NCI-H1048 (cell line): ENCODE results near the gene C19orf73.

Experiments used
- DNase-seq: peaks from one replicate; lab custom pipeline; 2025; lab: John Stamatoyannopoulos, UW

The C19orf73 gene, protein sequence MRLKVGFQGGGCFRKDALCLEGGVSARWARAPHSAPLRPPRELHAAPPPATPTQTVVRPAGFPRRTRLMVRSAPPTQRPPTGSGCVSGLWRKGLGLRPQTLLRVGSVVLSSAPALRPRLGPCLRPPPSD

DNA sequence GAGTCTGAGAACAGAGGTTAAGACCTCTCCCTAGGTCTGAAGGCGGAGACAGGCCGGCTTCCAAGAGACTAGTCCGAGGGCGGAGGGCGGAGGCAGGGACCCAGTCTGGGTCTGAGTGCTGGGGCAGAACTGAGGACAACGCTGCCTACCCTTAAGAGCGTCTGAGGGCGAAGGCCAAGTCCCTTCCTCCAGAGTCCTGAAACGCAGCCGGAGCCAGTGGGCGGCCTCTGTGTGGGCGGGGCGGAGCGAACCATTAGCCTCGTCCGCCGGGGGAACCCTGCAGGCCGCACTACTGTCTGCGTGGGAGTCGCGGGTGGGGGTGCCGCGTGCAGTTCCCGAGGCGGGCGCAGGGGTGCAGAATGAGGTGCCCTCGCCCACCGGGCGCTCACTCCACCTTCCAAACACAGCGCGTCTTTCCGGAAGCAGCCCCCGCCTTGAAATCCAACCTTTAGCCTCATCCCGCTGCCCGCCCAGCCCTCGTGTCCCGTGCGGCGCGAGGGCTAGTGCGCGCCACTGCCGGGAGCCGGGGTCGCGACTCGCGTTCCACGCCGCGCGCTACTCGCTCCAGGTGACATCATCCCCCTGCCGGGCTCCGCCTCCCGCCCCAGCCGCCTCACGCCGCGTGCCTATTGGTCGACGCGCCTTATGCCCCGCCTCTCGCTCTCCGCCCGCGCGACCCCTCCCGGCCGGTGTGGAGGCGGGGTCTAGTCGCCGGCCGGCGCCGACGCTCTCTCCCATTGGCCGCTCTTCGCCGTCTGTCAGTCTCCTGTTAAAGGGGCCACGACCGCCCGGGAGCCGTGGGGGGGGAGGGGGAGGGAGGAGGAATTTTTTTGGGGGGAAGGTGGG is at the start of gene C19orf73:
C19orf73 (minus strand) TSS at position 579 of the 846 bp plus-strand sequence; CDS start at position 458, 121 bp downstream.
- DNase-seq: peak; percentile 83

DNA sequence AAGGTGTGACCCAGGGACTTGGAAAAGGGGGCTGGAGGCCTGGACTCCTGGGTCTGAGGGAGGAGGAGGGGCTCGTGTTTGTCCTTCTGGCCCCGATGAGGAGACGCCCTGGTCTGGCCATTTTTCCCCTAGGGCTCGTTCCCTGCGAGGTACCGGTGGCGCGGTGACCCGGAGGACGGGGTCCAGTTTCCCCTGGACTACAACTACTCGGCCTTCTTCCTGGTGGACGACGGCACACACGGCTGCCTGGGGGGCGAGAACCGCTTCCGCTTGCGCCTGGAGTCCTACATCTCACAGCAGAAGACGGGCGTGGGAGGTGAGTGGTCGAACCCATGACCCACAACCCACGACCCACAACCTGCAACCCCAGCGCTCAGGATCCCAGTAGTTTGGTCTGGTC is 49.5 kb upstream of the C19orf73 start:
- DNase-seq: no peak

DNA sequence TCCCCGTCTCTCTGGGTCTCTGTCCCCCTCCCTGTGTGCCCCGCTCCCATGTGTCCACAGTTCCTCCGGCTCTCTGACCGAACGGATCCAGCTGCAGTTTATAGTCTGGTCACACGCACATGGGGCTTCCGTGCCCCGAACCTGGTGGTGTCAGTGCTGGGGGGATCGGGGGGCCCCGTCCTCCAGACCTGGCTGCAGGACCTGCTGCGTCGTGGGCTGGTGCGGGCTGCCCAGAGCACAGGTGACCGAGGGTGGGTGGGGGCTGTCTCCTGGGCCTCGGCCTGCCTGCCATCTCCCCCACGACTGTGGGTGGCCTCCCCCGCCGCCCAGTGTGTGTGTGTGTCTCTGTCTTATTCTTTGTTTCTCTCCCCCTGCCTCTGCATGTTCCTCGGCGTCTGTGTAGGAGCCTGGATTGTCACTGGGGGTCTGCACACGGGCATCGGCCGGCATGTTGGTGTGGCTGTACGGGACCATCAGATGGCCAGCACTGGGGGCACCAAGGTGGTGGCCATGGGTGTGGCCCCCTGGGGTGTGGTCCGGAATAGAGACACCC is 49.0 kb upstream of the C19orf73 start:
- DNase-seq: no peak

DNA sequence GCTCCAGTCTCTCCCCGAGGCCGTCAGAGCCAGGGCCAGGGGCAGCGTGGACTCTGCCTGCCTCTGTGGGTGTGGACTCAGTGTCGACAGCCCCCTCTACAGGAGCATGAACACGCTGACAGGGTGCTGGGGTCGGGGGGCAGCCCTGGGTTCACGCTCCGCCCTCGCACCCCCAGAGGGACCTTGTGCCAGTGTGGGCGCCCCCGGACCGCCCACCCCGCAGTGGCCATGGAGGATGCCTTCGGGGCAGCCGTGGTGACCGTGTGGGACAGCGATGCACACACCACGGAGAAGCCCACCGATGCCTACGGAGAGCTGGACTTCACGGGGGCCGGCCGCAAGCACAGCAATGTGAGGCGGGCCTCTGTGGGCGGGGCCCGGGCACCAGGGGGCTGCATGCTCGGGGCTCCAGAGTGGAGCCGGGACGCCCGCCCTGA is 46.9 kb upstream of the C19orf73 start:
- no peak for DNase-seq

DNA sequence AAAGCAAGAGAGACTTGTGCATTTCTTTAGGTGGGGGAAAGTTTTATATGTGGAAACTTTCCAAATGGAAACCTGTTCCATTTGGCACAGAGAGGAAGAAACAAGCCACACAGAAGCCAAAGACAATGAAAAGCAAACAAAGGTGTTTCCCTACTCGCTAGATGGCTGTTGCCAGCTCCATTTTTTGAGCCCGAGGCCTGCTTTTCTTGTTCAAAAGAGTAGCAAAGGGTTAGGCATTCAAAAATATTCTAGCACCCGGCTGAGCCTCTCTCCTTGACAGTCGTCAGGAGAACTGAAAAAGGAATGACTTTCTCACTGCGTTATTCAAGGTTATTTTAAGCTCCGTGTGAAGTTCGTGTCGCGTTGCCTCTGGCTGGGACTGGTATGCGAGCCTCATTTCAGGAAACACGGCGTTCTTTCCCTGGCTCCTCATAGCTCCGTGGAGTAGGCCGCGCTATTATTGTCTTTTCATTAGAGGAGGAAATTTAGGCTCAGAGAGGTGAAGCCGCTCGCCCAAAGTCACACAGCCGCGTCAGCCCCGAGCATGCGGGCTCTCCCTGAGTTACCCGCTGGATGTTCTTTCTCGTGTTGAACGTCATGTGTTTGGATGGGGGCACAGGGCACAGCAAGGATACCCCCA is 46.3 kb upstream of the C19orf73 start:
- DNase-seq: no peak

DNA sequence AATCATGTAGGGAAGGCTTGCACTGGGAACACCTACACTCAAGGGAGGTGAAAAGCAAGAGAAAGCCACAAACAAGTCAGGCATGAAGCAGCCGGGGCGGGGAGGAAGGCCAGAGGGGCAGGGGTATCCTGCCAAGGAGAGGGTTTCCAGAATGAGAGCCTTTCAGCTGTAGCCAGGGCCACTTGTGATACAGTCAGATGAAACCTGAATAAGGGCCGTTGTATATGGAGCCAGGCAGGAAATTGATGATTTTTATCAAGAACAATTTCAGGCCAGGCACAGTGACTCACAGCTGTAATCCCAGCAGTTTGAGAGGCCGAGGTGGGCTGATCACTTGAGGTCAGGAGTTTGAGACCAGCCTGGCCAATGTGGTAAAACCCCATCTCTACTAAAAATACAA is 43.0 kb upstream of the C19orf73 start:
- no peak for DNase-seq

DNA sequence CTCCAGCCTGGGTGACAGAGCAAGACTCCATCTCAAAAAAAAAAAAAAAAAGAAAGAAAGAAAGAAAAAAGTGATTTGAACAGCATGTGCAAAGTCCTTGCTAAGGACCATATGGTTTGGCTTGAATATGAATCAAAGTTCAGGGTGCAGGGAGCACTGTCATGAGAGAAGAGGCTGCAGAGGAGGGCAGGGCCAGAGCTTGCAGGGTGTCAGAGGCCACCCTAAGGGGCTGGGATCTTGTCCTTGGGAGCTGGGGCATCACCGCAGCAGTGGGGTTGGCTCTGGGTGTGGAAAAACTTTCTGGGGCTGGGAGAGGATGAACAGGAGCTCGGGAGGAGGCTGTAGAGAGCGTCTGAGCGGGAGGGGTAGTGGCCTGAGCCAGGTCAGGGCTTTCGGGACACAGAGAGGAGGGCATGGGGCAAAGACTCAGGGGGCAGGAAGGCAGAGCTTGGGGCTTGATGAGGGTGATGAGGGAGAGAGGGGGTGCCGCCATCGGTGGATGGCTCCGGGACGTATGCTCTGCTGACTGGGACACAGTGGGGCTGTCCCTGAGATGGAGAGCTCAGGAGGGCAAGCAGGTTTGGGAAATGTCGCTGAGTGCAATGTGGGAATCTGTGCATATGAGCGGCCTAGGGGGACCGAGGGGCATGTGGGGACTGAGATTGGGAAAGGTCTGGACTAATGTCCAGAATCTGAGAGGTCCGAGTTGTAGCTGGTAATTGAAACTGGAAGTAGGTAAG is 41.7 kb upstream of the C19orf73 start:
- no peak for DNase-seq

DNA sequence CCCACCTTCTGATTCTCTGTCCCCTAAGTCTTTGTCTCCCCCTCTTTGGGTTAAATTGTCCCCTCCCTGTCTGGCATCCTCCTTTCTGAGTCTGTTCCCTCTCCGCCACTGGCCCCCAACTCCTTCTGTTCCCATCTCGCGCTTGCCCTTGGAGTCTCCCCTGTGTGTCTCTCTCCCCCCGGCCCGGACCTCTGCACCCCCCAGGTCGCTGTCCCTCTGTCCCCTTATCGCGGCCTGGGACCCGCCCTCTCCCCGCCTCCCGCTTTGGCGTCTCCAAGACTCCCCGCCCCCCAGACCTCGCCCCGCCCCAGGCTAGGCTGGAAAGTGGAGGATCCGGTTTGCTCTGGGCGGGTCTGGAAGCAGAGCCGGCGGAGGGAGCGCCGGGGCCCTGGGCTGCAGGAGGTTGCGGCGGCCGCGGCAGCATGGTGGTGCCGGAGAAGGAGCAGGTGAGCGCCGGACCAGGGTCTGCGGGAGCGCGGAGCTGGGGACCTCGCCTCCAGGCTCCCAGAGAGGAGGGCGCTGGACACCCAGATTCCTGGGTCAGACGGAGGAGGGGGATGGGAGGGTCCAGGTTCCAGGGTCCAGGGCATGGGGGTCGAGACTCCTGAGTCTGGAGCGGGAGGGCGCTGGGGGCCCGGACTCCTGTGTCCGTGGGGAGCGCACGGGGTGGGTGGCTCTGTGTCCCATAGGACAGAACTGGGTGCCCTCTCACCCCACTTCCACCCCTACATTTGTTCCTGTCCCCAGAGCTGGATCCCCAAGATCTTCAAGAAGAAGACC is 38.7 kb upstream of the C19orf73 start, which contains the start of gene TRPM4:
TRPM4 (plus strand) TSS at position 348 of the 780 bp plus-strand sequence; CDS start at position 423, 75 bp downstream.
- DNase-seq: peak; percentile 65

DNA sequence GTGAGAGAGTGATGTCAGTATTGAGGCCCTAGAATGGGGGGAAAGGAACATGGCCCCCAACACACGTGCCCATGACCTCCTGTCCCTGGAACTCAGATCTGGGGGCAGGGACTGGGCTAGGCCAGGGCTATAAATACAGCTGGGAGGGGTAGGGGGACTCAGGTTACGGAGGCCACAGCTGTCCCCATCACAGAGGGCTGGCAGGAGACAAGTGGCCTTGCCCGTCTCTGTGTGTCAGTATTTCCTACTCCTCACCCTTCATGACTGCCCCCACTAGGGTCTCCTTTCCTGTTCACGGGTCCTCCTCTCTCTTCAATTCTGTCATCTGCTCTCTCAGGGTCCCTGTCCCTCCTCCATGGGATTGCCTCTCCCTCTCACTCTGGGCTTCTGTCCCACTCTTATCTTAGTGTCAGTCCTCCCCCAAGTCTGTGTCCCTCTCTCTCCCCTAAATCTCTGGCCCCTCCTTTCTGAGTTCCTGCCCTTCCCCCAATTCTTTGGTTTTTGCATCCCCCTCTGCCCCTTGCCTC is 36.9 kb upstream of the C19orf73 start:
- no peak for DNase-seq

DNA sequence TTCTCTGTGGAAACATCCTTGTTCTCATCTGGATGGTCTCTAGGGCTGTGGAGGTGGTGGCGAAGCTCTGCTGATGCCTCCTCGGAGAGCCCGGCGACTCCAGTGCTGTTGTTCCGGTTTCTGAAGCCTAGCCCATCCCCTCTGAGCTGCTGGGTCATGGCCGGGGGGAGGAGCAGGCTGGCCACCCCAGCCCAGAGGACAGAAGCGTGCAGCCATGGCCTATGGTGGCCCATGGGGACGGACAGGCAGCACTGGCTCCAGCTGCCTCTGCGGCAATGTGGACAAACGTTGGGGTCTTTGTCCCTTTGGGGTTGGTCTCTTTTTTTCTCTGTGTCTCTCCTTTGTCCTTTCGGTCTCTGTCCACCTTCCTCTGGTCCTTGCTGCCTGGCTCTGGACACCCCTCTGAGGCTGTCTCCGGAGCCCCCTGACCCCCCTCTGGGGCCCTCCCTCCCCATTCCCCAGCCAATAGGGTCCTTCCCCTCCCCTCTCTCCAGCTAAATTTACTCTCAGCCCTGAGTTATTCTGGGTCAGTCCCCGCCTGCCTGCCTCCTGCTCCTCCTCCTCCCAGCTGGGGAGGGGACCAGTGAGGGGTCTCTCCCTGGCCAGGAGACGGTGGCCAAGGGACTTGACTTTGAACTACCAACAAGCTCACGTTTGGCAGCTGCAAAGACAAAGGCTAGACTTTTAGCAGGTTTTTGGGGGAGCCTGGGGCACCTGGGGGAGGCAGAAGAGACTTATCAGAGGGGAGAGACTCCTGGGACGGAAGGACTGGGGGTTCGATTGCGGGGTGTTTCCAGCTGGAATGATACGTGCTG is 36.3 kb upstream of the C19orf73 start, which contains the start of gene HRC:
HRC (minus strand) TSS at position 392 of the 815 bp plus-strand sequence; CDS start at position 233, 159 bp downstream.
- no peak for DNase-seq

DNA sequence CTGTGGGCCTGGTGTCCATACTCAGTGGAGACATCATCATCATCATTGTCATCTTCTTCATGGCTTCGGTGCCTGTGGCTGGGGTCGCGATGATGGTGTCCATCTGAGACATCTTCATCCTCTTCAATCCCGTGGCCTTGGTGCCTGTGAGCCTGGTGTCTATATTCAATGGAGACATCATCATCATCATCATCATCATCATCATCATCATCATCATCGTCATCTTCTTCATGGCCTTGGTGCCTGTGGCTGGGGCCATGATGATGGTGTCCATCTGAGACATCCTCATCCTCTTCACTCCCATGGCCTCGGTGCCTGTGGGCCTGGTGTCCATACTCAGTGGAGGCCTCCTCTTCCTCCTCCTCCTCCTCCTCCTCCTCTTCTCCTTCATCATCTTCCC is 35.3 kb upstream of the C19orf73 start:
- DNase-seq: no peak

DNA sequence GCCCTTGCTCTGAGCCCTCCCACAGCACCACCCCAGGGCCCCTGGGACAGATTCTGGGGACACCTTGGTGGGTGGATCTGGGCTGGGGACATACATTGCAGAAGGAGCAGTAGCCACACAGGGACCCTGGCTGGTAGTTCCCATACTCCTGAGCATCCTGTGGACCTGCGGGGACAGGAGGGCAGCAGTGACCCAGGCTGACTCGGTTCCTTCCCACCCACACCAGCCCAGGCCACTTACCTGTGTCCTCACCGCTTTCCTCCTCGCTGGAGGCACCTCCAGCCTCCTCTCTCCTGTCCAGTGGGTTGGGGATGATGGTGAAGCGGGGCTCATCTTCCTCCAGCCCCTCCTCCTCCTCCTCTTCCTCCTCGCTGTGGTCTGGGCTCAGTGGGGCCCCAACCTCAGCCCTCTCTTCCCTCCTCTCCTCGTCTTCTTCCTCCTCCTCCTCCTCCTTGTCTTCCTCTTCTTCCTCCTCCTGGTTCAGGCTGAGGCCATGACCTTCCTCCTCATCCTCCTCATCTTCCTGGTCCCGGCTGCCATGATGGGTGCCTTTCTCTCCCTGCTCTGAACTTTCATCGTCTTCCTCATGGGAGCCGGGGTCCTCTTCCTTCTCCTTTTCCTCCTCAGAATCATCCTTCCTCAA is 34.3 kb upstream of the C19orf73 start:
- DNase-seq: no peak

DNA sequence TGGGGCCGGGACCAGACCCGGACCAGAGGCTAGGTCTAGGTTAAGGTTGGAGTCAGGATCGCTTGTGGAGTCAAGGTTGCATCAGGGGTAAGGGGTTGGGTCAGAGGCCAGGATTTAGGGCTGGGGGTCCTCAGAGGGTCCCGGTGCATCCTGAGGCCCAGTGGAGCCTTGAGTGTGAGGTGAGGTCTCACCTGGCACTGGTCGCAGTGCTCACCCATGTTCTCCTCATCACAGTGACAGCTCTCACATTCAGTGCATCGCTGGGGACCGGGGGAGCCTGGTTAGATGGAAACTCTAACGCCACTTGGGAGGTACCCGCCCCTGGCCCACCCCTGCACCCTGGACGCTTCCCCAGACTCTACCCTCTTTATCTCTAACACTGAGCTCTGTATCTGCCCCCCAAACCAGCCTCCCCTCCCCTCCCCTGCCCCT is 33.2 kb upstream of the C19orf73 start:
- no peak for DNase-seq

DNA sequence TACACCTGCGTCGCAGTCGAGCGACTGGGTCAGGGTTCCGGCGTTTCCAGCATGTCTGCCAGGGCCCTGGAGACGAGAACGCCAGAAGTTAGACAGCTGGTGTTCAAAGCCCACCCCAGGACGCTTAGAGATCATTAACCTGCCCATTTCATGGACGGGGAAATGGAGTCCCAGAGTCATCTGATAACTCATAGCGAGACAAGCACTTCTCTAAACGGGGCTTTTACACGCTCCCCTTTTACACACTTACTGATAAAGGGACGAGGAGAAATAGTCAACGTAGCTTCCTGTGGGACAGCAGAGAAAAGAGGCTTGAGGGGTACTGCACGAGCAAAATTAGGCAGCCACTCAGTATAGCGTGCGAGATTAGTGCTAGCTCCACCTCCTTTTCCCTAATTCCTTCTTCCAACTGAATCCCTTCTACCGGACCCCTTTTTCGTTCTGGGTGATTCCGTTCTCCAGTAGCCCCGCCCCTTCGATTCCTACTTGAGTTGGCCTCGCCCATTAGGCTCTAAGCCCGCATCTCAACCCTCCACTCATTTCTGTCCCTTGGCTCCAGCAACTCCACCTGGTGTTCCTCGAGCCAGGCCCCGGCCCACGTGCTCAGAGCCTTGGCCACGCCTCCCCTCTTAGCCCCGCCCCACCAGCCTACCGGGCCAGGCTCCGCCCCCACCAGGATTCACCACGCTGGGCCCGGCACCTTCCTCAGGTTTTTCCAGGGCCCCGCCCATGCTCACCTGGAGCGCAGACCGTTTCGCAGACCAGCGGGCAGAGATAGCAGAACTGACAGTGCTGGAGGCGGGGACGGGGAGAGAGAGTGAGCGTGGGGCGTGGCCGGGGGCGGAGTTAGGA is 32.5 kb upstream of the C19orf73 start:
- DNase-seq: peak; percentile 81

DNA sequence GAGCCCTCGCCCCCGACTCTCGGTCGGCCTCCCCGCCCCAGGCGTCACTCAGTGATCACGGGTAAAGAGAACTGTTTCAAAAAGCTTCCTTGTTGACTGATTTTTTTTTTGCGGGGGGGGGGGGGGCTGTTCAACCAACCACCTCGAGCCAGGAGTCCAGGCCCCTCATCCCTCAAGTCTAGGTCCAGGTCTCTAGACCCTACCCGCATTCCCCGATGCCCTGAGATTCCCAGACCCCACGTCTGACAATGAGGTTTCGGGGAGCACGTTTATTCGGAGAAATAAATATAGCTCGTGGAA is 32.0 kb upstream of the C19orf73 start:
- no peak for DNase-seq

DNA sequence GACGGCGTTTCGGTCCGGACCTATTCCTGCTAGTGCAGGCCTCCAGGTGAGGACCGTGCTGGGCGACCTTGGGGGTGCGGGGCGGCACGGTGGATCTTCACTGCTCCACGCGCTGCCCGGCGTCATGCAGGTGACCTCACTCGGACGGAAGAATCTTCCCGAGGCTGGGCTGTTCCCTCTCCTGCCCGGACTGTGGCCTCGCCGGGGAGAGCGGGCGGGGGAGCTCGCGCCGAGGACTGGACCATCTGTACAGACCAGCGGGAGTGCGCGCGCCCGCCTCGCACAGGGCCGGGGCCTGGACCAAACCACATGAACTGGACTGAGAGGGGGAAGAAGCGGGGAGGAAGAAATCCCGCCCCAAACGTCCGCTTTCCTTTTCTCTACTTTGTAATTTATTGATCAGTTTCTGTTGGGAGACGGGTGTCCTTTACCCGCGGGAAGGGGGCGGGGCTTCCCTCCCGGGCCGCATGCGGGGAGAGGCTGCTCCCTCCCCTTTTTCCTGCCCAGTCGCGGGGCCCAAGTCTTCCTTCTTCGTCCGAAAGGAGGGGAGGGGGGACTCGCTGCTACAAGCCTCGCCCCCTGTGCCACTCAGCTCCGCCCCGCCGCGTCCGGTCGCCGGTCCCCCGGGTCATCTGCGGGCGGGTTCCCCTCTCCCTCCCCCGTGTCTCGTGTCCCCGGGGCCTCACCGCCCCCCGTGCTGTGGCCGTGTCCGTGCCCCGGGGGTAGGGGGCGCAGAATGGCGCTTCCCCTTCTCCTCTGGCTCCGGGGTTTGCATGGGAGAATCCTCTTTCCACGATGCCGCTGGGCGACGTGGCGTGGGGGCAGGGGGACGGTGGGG is 31.4 kb upstream of the C19orf73 start:
- DNase-seq: peak; percentile 63

DNA sequence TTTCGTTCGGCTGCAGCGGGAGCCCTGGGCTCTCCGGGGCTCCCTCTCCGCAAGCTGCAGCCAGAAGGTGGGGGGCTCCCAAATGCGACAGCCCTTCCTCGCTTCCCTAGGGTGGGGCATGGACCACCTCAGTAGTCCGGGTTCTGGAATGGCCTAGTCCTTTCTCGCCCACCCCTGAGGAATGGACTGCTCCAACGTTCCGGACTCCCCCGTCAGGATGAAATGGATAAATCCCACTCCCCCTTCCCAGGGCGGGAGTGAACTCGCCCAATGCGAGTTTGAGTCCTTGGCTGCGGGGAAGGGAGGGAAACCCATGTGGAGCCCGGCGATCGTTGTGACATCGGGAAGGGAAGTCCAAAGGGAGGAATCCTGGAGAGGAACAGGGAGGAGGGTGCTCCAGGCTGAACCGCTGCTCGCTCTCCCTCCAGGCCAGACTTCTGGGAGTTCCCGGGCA is 30.7 kb upstream of the C19orf73 start:
- peak; percentile 62 for DNase-seq
